ENCODE data around the gene OLAH.

DNA sequence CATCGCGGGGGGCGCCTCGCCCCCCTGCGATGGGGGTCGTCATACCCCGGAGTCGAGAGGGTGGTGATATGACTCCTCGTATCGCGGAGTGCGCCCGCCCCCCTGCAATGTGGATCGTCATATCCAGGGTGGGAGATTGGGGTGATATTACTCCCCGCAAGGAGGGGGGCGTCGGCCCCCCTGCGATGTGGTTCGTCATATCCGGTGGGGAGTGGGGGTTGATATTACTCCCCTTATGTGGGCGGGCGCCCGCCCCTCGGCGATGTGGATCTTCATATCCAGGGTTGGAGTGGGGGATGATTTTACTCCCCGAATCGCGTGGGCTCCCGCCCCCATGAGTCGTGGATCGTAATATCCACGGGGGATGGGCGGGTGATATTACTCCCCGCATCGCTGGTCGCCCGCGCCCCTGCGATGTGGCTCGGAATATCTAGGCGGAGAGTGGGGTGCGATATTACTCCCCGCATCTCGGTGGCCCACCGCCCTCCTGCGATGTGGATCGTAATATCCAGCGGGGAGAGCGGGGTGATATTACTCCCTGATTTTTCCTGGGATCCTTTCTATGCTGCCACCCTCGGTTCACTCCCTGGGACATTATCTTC, 47.7 kb upstream of the OLAH start:
- TF ChIP-seq EZH2 (IDR thresholded peaks at IDR 0.05) (no peak), POLR2AphosphoS5 (IDR thresholded peaks at IDR 0.05; ENCODE audit: borderline replicate concordance, low read depth, low read length) (no peak)

All from SK-N-MC (cell line).